ENCODE data around the gene NANOS3.

The NANOS3 gene

GRCh38 chr19:13881251-13881691 is 4.3 kb downstream of the NANOS3 start:
- DNase-seq: no peak
- TF ChIP-seq POLR2A (IDR thresholded peaks at IDR 0.05; ENCODE audit: low read length): no peak
- TF ChIP-seq GATA1 (IDR thresholded peaks at IDR 0.05; ENCODE audit: low read depth, low read length): no peak

DNA sequence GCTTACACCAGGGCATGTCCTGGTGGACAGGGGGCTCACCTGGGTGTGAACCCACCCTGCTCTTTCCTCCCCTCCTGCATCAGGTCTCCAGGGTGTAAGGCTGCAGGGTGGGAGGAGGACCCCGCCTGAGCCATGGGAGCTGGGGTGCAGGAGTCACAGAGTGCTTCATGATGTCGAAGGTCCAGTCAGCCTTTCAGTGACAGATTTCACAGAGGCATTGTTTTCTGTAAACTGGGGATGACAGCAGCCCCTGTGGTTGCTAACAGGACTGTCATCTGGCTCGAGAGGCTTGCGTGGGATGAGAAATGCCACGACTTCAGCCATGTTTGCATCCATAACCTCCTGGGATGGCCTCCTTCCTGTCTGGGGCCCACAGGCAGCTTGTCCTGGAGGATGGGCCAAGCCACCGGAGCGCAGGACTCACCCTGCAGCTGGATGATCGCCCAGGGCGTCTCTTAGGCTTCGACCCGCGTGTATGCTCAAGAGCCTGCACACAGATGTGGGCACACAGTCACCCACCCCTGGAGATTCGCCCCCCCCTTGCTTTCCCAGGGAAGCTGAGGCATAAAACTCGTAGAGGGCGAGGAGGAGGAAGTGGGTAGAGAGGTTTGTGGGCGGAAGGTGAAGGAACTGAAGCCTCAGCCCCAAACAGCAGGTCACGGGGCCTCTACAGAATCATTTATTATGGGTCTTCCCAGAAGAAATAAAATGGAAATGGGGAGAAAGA is 4.9 kb downstream of the NANOS3 start:
- no peak for DNase-seq
- no peak for TF ChIP-seq POLR2A (IDR thresholded peaks at IDR 0.05; ENCODE audit: low read length)

DNA sequence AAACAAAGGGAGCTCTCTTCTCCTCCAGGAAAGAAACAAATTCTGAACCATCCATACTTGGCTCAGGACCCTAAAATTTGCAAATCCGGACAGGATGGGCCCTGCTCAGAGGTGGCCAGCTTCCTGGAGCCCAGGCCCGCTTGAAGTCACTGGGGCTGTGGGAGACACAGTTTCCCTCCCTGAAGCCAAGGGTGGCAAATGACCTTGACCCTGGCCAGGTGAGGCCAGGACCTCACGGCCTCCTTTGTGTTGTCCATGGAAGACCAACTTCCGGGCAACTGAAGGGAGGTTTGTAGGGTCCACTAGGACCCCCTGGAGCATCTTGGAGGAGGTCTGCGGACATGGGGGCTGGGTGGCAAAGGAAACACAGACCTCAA is 5.5 kb downstream of the NANOS3 start:
- no peak for DNase-seq
- no peak for TF ChIP-seq POLR2A (IDR thresholded peaks at IDR 0.05; ENCODE audit: low read length)
- TF ChIP-seq GATA1 (IDR thresholded peaks at IDR 0.05; ENCODE audit: low read depth, low read length): no peak

- DNase-seq: no peak
- no peak for TF ChIP-seq GATA1 (IDR thresholded peaks at IDR 0.05; ENCODE audit: low read depth, low read length)
- no peak for TF ChIP-seq POLR2A (IDR thresholded peaks at IDR 0.05; ENCODE audit: low read length)
These were observed 5.9 kb downstream of the NANOS3 start for GRCh38 chr19:13882836-13883235.

- TF ChIP-seq POLR2A (IDR thresholded peaks at IDR 0.05; ENCODE audit: low read length) (no peak), GATA1 (IDR thresholded peaks at IDR 0.05; ENCODE audit: low read depth, low read length) (no peak)
These were observed 6.7 kb downstream of the NANOS3 start for GRCh38 chr19:13883516-13884064.

DNA sequence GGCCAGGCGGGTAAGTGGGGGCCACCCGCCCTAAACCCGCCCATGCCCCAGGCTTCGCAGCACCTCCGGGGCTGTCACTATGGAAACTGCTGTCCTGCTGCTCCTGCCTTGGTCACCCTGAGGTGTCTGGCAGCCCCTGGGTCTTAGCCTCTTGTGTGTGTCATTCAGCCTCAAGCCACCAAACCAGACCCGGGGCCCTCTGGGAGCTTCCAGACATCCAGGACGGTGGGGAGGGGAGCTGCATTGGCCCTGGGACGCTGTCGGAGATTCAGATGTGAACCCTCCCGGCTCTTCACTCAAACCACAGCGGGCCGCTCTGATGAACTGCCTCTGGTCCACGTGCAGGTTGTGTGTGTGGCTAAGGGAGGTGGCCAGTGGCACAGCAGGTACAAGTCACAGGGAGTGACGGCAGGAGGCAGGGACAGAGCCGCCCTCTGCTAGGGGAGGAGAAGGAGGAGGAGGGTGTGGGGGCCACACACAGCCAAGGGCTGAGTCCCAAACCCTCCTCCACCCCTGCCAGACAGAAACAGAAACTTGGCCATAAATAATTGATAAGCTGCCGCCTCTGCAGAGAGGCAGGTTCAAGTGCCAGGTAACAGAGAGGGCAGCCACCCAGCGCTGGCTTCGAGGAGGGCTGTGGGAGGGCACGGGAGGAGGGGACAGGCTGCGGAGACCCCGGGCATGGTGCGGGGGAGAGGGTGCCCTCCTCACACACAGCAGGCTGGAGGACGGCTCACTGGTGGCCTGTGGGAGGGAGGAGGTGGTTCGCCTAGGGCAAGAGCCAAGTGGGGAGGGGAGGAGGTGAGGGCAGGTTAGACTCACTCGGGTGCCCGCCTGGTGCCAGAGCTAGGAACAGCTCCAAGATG is 8.0 kb downstream of the NANOS3 start:
- DNase-seq: no peak
- TF ChIP-seq GATA1 (IDR thresholded peaks at IDR 0.05; ENCODE audit: low read depth, low read length) (no peak), POLR2A (IDR thresholded peaks at IDR 0.05; ENCODE audit: low read length) (no peak)

More at GRCh38 chr19:13883516-13884064, 6.7 kb downstream of the NANOS3 start:
- no peak for DNase-seq

GRCh38 chr19:13885826-13886365 is 9.0 kb downstream of the NANOS3 start:
- TF ChIP-seq POLR2A (IDR thresholded peaks at IDR 0.05; ENCODE audit: low read length): no peak
- no peak for TF ChIP-seq GATA1 (IDR thresholded peaks at IDR 0.05; ENCODE audit: low read depth, low read length)
- no peak for DNase-seq

GRCh38 chr19:13887018-13887436 is 10.1 kb downstream of the NANOS3 start:
- no peak for DNase-seq
- TF ChIP-seq POLR2A (IDR thresholded peaks at IDR 0.05; ENCODE audit: low read length): no peak
- no peak for TF ChIP-seq GATA1 (IDR thresholded peaks at IDR 0.05; ENCODE audit: low read depth, low read length)

- no peak for DNase-seq
- no peak for TF ChIP-seq GATA1 (IDR thresholded peaks at IDR 0.05; ENCODE audit: low read depth, low read length)
- no peak for TF ChIP-seq POLR2A (IDR thresholded peaks at IDR 0.05; ENCODE audit: low read length)
These were observed 10.6 kb downstream of the NANOS3 start for GRCh38 chr19:13887517-13887916.

DNA sequence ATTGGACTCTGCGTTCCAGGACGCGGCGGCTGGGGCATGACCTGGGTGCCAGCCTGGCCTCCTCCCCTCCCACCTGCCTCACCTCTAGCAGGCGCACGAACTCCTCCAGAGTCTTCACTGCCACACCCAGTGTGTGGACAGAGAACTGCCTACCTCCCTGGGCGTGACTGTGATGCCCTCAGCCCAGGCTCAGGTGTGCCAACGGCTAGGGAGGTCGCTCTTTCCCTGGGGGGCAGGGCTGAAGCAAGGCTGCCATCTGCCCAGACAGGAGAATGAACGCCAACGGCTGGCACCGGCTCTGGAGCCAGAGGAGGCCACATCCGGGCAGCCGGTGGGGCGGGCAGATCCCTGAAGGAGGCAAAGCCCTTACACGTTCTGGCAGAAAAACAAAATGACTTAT is 11.3 kb downstream of the NANOS3 start:
- TF ChIP-seq GATA1 (IDR thresholded peaks at IDR 0.05; ENCODE audit: low read depth, low read length): no peak
- no peak for TF ChIP-seq POLR2A (IDR thresholded peaks at IDR 0.05; ENCODE audit: low read length)
- no peak for DNase-seq

DNA sequence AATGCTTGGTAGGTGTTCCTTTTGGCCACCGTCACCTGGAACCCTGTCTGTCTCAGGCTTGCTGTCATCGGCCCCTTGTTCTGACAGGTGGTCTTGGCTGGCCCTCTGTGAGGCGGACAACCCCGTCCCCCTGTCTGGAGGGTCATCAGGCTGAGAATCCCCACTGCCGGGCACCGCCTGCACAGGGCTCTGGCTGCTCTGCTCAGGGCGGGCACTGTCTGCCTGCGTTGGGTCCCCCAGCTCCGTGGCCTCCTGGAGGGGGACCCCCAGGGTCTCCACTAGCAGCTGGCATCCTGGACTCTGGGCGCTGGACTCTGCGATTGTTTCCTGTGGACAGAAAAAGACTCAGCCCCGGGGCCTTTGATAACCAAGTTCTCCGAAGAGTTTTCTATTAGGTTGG is 13.2 kb downstream of the NANOS3 start:
- DNase-seq: no peak

GRCh38 chr19:13892870-13893269 is 15.9 kb downstream of the NANOS3 start:
- no peak for TF ChIP-seq GATA1 (IDR thresholded peaks at IDR 0.05; ENCODE audit: low read depth, low read length)
- no peak for TF ChIP-seq POLR2A (IDR thresholded peaks at IDR 0.05; ENCODE audit: low read length)
- DNase-seq: no peak

More for the DNA sequence above, 13.2 kb downstream of the NANOS3 start:
- no peak for TF ChIP-seq POLR2A (IDR thresholded peaks at IDR 0.05; ENCODE audit: low read length)
- no peak for TF ChIP-seq GATA1 (IDR thresholded peaks at IDR 0.05; ENCODE audit: low read depth, low read length)

GRCh38 chr19:13894552-13894951 is 17.6 kb downstream of the NANOS3 start:
- TF ChIP-seq GATA1 (IDR thresholded peaks at IDR 0.05; ENCODE audit: low read depth, low read length) (no peak), POLR2A (IDR thresholded peaks at IDR 0.05; ENCODE audit: low read length) (no peak)
- DNase-seq: no peak

DNA sequence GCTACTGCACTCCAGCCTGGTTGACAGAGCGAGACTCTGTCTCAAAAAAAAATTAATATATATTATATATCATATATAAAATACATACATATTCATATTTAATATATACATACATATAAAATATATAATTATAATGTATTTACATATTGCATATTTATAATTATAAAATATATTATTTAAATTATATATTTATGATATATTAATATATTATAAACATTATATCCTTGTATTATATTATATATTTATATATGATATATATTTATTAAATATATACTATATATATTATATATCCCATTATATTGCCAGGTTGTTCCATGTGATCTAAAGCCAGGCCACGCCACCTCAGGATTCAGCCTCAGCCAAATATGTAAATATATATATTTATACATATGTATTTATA is 19.3 kb downstream of the NANOS3 start:
- DNase-seq: no peak
- no peak for TF ChIP-seq POLR2A (IDR thresholded peaks at IDR 0.05; ENCODE audit: low read length)

Measured in erythroblast (primary cell).